HL-60/S4 (cell line): ENCODE measurements around the gene FBXO47.

ENCODE experiments used
- in situ Hi-C: fragments of 300-500 bp; cut with MboI; formaldehyde crosslinking; loops from 2 replicates; pipeline ENCODE4 v1.14.3; 2022; ENCODE audit warnings: low sequenced_read_pairs

The FBXO47 gene

DNA sequence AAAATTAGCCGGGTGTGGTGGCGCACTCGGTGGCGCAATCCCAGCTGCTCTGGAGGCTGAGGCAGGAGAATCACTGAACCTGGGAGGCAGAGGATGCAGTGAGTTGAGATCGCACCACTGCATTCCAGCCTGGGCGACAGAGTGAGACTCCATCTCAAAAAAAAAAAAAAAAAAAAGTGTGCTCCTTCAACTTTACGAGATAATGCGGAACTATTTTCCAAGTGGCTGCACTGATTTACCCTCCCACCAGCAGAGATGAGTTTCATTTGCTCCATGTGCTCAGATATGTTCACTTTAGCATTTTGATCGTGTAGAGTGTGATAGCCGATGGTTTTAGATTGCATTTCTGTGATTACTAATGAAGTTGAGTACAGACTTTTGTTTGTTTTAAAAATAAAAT lies 61.8 kb downstream of the FBXO47 start:
- in situ Hi-C loops: no loop called here

DNA sequence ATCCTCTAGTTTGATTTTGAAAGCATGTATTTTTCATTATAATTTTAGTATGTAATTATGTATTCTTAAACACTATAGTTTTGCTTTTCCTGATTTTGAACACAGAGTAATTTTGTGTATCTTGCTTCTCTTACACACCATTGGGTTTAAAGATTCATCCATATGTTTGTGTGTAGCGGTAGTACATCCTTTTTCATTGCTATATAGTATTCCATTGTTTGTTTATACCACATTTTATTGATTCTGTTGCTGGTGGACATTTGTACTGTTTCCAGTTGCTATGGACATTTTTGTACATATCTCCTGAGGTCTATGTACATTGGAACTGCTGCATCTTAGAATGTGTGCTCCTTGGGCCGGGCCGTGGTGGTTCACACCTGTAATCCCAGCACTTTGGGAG lies 62.3 kb downstream of the FBXO47 start:
- in situ Hi-C loops: no loop called here

DNA sequence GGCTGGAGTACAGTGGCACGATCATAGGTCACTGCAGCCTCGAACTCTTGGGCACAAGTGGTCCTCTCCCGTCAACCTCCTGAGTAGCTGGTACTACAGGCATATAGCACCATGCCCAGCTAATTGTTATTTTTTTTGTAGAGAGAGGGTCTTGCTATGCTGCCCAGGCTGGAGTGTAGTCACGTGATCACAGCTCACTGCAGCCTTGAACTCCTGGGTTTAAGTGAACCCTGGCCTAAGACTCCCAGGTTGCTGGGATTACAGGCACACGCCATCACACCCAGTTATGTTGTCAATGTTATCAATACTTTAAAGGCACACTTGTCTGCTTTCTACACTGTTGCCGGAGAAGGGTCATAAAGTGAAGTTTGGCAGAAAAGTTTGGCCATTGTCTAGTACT lies 63.8 kb downstream of the FBXO47 start:
- in situ Hi-C loops: no loop called here

DNA sequence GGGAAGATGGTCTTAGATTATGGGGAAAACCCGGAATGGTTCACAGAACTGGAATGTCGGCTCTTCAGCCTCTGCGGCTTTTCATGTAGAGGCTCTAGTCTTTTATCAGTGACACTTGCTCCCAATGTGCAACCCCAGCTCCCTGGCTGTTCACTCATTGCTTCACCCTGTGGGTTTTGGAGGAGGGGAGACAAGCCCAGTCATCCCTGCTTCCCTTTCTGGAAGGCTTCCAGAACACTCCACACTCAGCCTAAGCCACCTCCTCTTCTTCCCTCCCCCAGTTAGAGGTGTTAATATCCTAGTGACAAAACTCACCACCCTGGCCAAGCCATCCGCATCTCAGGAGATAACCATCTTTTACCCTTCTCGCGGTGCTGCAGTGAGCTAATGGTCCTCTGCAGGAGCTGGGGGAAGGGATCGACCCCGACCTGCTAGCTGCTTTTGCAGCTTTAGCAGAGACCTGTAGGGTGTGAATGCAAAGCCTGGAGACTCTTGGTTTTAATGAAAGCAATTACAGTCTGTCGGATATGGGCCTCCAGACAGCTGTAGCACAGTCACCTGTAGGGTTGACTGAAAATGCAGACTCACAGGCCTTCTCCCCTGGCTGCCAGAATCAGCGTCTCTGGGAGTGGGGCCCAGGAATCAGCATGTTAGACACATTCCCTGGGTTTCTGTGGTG lies 66.1 kb downstream of the FBXO47 start:
- in situ Hi-C loops: no loop called here

DNA sequence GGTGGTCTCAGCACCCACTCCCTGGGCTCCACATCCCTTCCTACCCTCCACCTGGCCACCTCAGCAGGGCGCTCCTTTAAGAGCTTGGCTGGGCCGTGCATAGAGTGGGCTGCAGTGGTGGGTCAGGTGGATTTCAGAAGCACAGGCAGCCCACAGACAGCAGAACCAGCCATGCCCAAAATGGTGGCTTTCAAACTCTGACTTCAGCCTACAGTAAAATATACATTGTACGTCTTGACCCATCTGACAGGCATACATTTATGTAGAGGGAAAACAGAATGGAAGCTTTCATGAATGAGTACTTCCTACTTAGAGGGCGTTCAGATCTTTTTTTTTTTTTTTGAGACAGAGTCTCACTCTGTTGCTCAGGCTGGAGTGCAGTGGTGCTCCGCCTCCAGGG lies 67.8 kb downstream of the FBXO47 start:
- in situ Hi-C loops: no loop called here

DNA sequence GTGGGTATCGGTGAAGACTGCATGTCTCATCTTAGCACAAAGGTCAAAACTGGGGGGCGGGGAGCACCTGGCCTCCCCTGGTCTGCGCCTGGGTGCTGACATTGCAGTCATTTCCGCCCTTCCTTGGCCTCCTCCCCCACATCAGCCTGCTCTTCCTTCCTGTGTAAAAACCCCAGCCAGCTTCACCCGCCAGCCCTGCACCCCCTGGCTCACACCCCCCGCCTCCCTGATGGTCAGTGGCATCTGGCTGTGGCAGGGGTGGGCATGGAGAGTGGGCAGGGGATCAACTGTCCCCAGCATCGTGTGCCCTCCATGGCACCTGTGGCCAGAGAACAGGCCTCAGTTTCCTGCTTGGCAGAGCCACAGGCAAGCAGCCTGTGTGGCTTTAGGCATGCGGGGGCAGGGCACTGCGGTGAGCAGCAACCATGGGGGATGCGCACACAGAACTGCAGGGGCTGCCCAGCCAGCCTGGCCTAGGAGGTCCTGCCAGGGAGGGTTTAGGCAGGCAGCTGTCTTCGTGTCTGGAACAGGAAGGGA lies 68.3 kb downstream of the FBXO47 start:
- in situ Hi-C loops: no loop called here

DNA sequence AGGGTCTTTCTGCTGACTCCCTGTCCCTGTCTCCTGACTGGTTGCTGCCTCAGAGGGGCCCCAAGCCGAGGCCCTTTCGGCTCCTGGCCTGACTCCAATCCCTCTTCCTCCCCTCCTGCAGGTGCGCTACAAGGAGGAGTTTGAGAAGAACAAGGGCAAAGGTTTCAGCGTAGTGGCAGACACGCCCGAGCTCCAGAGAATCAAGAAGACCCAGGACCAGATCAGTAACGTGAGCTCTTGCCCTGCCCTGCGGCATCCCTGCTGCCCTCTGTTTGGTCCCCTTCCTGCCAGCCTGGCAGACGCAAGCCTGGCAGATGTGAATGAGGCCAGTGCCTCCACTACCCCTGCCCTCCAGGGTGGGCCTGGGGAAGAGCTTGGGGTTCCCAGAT lies 68.9 kb downstream of the FBXO47 start:
- in situ Hi-C loops: no loop called here

DNA sequence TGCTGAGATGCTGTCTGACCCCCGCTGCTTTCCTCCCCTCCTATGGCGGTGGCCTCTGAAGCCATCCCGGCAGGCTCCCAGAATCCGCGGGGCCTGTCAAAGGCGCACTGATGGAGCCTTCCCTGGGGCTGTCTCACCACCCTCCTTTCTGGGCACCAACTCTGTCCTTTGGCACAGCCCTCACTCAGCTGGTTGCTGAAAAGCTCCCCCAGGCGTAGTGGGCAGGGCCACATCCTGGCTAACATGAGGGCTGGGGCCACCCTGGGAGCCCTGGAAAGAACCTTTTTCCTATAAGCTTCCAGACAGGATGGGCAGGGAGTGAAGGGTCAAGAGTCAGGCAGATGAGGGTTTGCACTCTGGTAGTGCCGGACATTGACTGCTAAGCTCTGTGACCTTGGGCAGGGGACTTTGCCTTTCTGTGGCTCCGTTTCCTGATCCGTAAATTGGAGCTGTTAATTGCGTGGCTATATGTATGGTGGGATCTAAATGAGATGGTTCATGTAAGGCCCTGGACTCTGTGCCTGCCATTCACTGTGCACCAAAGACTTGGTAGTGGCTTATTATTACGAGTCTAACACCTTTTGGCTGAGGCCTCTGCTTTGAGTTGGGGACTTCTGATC lies 69.4 kb downstream of the FBXO47 start:
- in situ Hi-C loops: no loop called here

DNA sequence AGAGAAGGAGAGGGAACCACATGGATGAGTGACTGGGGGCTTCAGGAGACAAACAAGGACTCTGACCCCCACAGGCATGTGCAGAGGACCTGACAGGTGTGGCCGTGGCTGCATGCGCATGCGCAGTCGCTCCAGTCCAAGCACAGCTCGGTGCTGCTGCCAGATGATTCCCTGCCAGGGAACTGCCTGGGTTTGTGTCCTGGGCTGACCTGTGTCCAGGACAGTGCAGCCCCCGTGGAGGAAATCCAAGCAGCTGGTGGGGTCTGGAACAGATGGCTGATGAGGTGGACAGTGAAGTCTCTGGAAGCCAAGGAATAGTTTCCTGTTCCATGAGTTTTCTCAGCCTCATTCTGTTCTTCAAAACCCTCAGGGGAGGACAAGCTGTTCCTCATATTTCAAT lies 70.0 kb downstream of the FBXO47 start:
- in situ Hi-C loops: no loop called here

DNA sequence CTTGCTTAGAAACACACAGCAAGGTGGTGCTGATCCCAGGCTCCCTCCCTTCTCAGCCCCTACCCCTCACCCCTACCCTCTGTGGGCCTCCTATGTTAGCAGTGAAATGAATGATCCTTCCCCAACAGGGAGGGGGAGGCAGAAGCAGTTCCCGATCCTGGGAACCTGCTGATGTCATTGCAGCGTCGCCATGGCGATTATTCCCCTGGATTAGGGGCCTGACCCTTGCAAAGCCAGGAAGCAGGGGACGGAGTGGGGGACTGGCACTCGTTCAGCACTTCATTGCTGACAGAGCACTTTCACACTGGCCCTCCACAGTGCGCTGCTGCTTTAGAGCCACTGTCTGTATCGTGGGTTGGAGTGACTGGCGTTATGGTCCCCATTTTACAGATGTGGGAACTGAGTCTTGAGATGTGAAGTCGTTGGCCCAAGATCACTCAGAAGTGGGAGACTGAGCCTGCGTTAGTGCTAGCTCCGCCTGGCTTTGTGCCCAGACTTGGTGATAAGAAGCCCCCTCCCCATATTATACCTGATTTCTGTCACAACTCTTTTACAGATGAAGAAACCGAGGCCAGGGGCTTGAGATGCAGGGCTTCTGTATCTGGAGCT lies 70.8 kb downstream of the FBXO47 start:
- in situ Hi-C loops: no loop called here

DNA sequence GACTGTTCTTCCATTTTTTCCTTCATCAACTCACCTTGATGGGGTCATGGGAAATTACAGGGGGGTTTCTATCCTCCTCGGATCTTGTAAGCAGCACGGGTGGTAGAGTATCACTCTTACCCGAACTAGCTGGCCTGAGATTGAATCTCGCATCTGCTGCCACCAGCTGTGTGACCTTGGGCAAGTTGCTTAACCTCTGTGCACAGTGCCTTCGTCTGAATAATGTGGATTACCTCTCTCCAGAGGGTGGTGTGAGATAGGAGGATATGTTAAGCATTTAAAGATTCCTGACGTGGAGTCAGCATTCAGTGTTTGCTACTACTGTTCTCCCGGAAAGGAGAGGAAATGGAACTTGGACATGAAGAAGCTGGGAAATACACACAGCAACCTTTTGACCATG lies 72.9 kb downstream of the FBXO47 start:
- in situ Hi-C loops: no loop called here

DNA sequence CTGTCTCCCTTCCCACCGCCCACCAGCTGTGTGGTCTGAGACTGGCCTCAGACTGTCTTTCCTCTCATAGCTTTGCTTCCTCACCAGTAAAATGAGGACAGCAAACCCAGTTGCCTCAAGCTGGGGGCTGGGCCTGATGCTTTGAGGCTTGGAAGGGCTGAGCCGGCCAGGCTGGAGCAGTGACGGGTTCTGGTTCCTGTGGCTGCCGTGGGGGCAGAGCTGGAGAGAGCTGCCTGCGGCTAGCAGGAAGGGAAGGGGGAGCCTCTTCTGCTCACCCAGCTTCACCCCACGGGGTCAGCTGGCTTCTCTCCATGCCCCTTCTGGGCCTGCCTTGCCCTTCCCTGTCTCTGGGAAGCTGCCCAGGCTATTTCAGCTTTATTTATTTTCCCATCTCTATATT lies 73.6 kb downstream of the FBXO47 start:
- in situ Hi-C loops: no loop called here

DNA sequence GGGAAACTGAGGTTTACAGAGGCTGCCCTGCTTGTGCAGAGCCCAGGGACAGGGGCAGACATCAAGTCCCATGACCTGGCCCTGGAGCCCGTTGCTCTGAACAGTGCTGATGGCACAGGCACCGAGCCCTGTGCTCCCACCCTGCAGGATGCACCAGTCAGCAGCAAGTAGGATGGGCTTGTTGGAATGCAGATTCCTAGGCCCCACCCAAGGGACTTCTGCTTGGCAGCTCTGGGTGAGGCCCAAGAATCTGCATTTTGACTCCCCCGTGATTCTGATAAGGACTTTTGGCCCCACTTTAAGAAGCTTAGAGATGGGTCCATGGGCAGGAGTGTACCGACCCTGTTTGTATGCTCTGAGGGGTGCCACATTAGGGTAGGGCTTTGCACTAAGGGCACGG lies 74.1 kb downstream of the FBXO47 start:
- in situ Hi-C loops: no loop called here

DNA sequence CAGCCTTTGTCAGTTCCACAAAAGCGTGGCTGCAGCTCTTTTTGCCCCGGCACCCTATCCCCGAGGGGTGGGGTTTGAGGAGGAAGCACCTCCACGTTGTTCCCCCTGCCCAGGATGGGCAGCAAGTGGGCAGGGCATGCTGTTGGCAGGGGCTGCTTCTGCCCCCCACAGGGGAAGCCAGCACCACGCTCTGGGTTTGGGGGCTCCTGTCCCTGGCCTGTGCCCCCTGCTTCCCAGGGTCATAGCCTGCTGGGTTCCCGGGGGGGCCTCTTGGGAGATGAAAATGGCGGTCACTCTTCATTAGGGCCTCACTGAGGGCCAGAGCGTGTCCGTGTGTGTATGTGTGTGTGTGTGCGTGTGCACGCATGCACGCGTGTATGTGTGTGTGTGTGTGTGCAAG lies 74.6 kb downstream of the FBXO47 start:
- in situ Hi-C loops: no loop called here

DNA sequence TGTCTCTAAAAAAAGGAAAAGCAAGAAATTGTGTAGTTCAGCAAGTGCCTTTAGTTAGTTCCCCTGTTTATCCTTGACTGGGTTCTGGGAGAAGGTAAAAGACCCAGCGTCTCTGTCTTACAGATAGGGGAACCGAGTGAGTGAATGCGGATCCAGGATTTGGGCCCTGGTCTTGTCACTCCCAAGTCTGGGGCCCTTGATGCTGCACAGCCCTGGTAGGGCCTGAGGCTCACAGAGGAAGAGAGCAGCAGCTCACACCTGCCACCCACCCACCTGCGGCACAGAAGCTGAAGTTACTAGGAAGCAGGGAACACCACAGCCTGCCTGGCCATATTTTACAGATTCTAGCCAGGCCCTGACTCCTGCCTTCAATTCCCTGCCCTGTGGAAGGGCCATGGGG lies 75.1 kb downstream of the FBXO47 start:
- in situ Hi-C loops: no loop called here

DNA sequence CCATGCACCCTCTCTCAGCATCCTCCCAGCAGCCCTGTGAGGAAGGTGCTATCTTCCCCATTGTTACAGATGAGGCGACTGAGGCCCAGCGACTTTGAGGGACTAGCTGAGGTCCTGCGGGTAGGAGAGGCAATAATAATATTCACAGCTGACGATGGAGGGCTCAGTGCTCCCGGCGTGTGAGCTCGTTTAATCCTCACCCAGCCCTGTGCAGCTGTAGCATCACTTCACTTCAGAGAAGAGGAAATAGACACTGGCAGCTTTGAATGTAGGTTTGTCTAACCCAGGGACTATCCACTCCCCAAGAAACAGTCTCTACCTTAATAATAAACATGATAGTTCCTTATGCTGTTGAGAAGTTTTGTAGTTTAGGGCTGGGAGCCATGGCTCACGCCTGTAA lies 75.8 kb downstream of the FBXO47 start:
- in situ Hi-C loops: no loop called here

DNA sequence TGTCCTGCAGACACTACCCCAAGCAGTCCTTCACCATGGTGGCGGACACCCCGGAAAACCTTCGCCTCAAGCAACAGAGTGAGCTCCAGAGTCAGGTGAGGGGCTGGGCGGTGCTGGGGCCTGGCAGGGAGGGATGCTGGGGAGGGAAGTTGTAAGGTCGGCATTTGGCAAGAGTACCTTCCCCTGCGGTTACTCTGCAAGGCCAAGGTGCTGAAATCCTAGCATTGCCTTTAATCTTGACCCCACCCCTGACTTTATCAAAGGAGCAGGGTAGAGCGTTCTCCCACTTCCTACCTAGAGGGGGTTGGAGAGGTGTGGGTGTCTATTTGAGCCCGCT lies 76.8 kb downstream of the FBXO47 start:
- in situ Hi-C loops: no loop called here

DNA sequence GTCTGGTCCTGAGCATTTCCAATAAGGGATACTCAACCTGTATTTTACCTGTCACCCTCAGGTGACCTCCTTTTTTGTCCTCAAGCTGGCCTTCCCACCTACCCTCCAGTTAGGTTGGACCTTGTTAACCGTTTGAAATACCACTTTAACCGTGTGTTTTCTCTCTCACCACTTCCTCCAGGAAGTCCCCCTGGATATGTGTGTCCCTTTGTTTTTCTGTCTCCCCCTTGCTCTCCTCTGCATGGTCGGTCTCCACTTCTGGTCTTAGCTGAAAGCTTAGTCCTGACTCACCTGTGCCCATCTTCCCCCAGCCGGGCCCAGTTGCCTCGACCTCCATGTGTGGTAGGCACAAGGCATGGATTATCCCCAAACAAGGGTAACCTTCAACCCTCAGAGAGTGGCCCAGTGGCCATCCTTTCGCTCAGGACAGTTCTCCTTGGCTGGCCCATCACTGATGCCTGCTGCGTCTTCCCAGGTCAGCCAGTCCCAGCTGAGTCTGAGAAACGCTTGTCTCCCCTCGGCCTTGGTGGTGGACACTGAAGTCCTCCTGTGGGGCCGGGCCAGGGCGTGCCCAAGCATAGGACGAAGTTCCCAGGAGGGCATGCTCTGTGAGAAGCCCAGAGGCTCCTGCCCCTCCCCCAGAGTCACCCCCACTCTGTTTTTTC lies 77.3 kb downstream of the FBXO47 start:
- in situ Hi-C loops: no loop called here

DNA sequence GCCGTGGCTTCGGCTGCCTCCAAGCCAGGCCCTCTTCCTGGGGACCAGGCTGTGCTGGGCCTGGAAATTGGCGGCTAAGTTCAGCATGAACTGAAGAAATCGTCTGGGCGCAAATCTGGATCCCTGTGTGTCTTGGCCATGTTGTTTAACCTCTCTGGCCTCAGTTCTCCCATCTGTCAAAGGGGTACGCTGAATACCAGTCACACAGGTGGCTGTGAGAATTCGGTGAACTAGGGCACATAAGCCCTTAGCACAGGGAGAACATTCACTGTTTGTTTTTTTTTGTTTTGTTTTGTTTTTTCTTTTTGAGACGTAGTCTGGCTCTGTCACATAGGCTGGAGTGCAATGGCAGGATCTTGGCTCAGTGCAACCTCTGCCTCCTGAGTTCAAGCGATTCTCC lies 78.4 kb downstream of the FBXO47 start:
- in situ Hi-C loops: no loop called here

DNA sequence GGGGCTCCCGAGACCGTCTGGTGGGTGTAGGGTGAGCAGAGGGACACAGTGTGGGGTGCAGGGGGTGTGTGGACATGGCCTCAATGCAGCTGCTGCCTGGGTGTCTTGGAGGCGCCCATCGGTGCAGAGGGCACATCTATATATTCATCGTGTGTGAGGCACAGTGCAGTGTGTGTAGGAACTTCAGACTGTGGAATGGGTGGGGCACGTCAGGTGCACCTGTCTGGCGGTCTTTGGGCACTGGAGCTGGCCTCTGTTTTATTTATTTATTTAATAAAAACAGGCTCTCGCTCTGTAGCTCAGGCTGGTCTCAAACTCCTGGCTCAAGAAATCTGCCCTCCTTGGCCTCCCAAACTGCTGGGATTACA lies 80.6 kb downstream of the FBXO47 start:
- in situ Hi-C loops: no loop called here
